Measurements from ENCODE around the gene AKAP8L. TPM values are rescaled to one million over a fixed set of nuclear protein-coding genes. Genes with fewer than 3 reads are reported as not detected.

Gene AKAP8L
- total and polyA plus RNA-seq, 2 donors (not counting 1 experiment from before 2014, with no cell fraction given): 184 to 211 TPM

- ChIA-PET CTCF (interaction anchor here (1.4 to 2.4 kb wide), 2 partner anchors 13 kb away, joined by 7 to 21 read pairs; partner anchors contain the start of gene AKAP8L), POLR2A (interaction anchor here (0.5 to 3.6 kb wide), 5 partner anchors 13 to 1693 kb away, joined by 3 to 15 read pairs (median 4); partner anchors contain the start of genes AKAP8 and AKAP8L)
- Histone ChIP-seq H3K79me2 (ENCODE audit: control insufficient read depth, insufficient read depth, low read length) (peaks cover 37% of the 10 kb centered on the region), H3K36me3 (replicated peaks in 1 of 2; ENCODE audit: control extremely low read depth in 1 of 2, control insufficient read depth in 1 of 2, extremely low read depth in 1 of 2, insufficient read depth in 2 of 2, low read length in 1 of 2) (peaks cover 0 to 6% of the 10 kb centered on the region in 2 experiments), H3K27ac (ENCODE audit: low read length in 2 of 2) (peak overlapping the region in 1 of 2 donors; percentile 71), H3K4me1 (ENCODE audit: control insufficient read depth in 2 of 2, insufficient read depth in 2 of 2, low read length in 2 of 2) (peaks cover 24 to 32% of the 10 kb centered on the region in 2 donors), H3K27me3 (replicated peaks in 1 of 4; ENCODE audit: control extremely low read depth in 1 of 4, control insufficient read depth in 3 of 4, insufficient read depth in 4 of 4, low read length in 3 of 4) (no peaks in the 10 kb centered on the region), H4K20me1 (ENCODE audit: control insufficient read depth, insufficient read depth, low read length, poor library complexity, severe bottlenecking) (peaks cover 49% of the 10 kb centered on the region), H2AFZ (ENCODE audit: insufficient read depth, low read depth, low read length, poor library complexity, severe bottlenecking) (peak overlapping the region; percentile 68), H3K4me2 (replicated peaks; ENCODE audit: low read depth, low read length, poor library complexity, severe bottlenecking) (peak overlapping the region; percentile 98), H3K9me3 (ENCODE audit: control extremely low read depth in 1 of 3, control insufficient read depth in 2 of 3, insufficient read depth in 1 of 3, low read length in 2 of 3) (peaks cover 0 to 7% (median 0%) of the 10 kb centered on the region in 3 donors), H3K4me3 (ENCODE audit: control extremely low read depth in 1 of 5, extremely low read depth in 1 of 5, insufficient read depth in 1 of 5, low read depth in 2 of 5, low read length in 4 of 5) (peak overlapping the region; percentile 4 to 80 (median 74)), H3K9ac (ENCODE audit: low read length) (peak overlapping the region; percentile 75)
- Mint-ChIP-seq H3K9me3 (ENCODE audit: insufficient read depth) (no peaks in the 10 kb centered on the region), H3K4me1 (peaks cover 27% of the 10 kb centered on the region), H3K27me3 (no peaks in the 10 kb centered on the region), H3K27ac (peak overlapping the region; percentile 93), H3K4me3 (peak overlapping the region; percentile 94)
- intact Hi-C loops (cut with micrococcal nuclease): loop anchor here (1.0 to 2.0 kb wide), 4 partner anchors 13 to 124 kb away; partner anchors contain the start of gene RASAL3
- TF ChIP-seq CTCF (IDR thresholded peaks at IDR 0.05) (no peak), EZH2 (IDR thresholded peaks at IDR 0.05; ENCODE audit: borderline replicate concordance, insufficient read depth, low read depth, low read length, poor library complexity, severe bottlenecking) (no peak)
- ATAC-seq (ENCODE audit: low read depth) (no peak), DNase-seq (peak; percentile 51)
- WGBS (ENCODE audit: insufficient coverage): under 1% methylated on average over 27 of the region's 44 CpGs
These were observed 13.3 kb upstream of the AKAP8L start for GRCh38 chr19:15432018-15432494.

- H3K4me1 Mint-ChIP-seq: peaks cover 27% of the 10 kb centered on the region
- no peak for ATAC-seq (ENCODE audit: low read depth)
- intact Hi-C loops (cut with micrococcal nuclease): loop anchor here (1.0 to 2.0 kb wide), 4 partner anchors 12 to 125 kb away; partner anchors contain the start of gene RASAL3
- H3K27ac Mint-ChIP-seq: peak overlapping the region; percentile 93
- Histone ChIP-seq H3K27me3 (replicated peaks in 1 of 4; ENCODE audit: control extremely low read depth in 1 of 4, control insufficient read depth in 3 of 4, insufficient read depth in 4 of 4, low read length in 3 of 4) (no peaks in the 10 kb centered on the region), H3K9ac (ENCODE audit: low read length) (peak overlapping the region; percentile 75), H3K36me3 (replicated peaks in 1 of 2; ENCODE audit: control extremely low read depth in 1 of 2, control insufficient read depth in 1 of 2, extremely low read depth in 1 of 2, insufficient read depth in 2 of 2, low read length in 1 of 2) (peaks cover 0 to 11% of the 10 kb centered on the region in 2 experiments), H4K20me1 (ENCODE audit: control insufficient read depth, insufficient read depth, low read length, poor library complexity, severe bottlenecking) (peaks cover 50% of the 10 kb centered on the region), H3K79me2 (ENCODE audit: control insufficient read depth, insufficient read depth, low read length) (peaks cover 37% of the 10 kb centered on the region), H3K4me1 (ENCODE audit: control insufficient read depth in 2 of 2, insufficient read depth in 2 of 2, low read length in 2 of 2) (peaks cover 24 to 32% of the 10 kb centered on the region in 2 donors), H3K4me2 (replicated peaks; ENCODE audit: low read depth, low read length, poor library complexity, severe bottlenecking) (peak overlapping the region; percentile 98), H2AFZ (ENCODE audit: insufficient read depth, low read depth, low read length, poor library complexity, severe bottlenecking) (peak overlapping the region; percentile 68), H3K27ac (ENCODE audit: low read length in 2 of 2) (peak overlapping the region in 1 of 2 donors; percentile 71), H3K4me3 (ENCODE audit: control extremely low read depth in 1 of 5, extremely low read depth in 1 of 5, insufficient read depth in 1 of 5, low read depth in 2 of 5, low read length in 4 of 5) (peak overlapping the region; percentile 4 to 80 (median 74)), H3K9me3 (ENCODE audit: control extremely low read depth in 1 of 3, control insufficient read depth in 2 of 3, insufficient read depth in 1 of 3, low read length in 2 of 3) (peaks cover 0 to 7% (median 0%) of the 10 kb centered on the region in 3 donors)
- TF ChIP-seq EZH2 (IDR thresholded peaks at IDR 0.05; ENCODE audit: borderline replicate concordance, insufficient read depth, low read depth, low read length, poor library complexity, severe bottlenecking) (no peak), CTCF (IDR thresholded peaks at IDR 0.05) (no peak)
- WGBS (ENCODE audit: insufficient coverage): 24% methylated on average over 7 of the region's 7 CpGs
- ChIA-PET CTCF (interaction anchor here (1.4 kb wide), 1 partner anchor 12 kb away, joined by 7 read pairs; the partner anchor contains the start of gene AKAP8L), POLR2A (no interaction called here)
- no peaks in the 10 kb centered on the region for H3K27me3 Mint-ChIP-seq
- no peak for DNase-seq
- H3K4me3 Mint-ChIP-seq: peak overlapping the region; percentile 94
- H3K9me3 Mint-ChIP-seq (ENCODE audit: insufficient read depth): no peaks in the 10 kb centered on the region
These were observed 12.7 kb upstream of the AKAP8L start for GRCh38 chr19:15431396-15432017.
